Activated CD4-positive, alpha-beta T cell treated with anti-CD3 and anti-CD28 coated beads, Interleukin-2, amount 10 ng/mL, durations not matched to agents 24 days and 14 days (primary cell): ENCODE data around the gene IQCN. TPM values are rescaled to one million over a fixed set of nuclear protein-coding genes. Genes with fewer than 3 reads are reported as not detected.

Experiments
- DNase-seq: peaks from one replicate; pipeline ENCODE4 v3.0.0; 2022
- H3K27ac Mint-ChIP-seq: one replicate; pipeline ENCODE4 v1.8.0; 2022; ENCODE audit warnings: mild to moderate bottlenecking, mixed read lengths
- H3K27me3 Mint-ChIP-seq: one replicate; pipeline ENCODE4 v1.8.0; 2022; ENCODE audit warnings: mixed read lengths
- H3K36me3 Mint-ChIP-seq: one replicate; pipeline ENCODE4 v1.8.0; 2022; ENCODE audit warnings: low read depth, mild to moderate bottlenecking, mixed read lengths
- H3K4me1 Mint-ChIP-seq: one replicate; pipeline ENCODE4 v1.8.0; 2021; ENCODE audit warnings: mixed read lengths
- H3K4me3 Mint-ChIP-seq: one replicate; pipeline ENCODE4 v1.8.0; 2022; ENCODE audit warnings: mild to moderate bottlenecking, moderate library complexity, mixed read lengths
- H3K9me3 Mint-ChIP-seq: one replicate; pipeline ENCODE4 v1.8.0; 2021; ENCODE audit warnings: mixed read lengths
- intact Hi-C: fragments of 100-400 bp; cut with micrococcal nuclease; formaldehyde crosslinking; loops from one replicate; pipeline ENCODE4 v1.15.1; 2023
- total RNA-seq: library from RNA; stranded (reverse); gene quantifications from 2 replicates; pipeline ENCODE4 v1.2.3, GENCODE V29; 2022

Gene IQCN
- total RNA-seq, 1 donor from 2014 or later = 2.3 TPM

GRCh38 chr19:18257503-18258470 lies 16.5 kb downstream of the IQCN start:
- intact Hi-C loops = no loop called here

GRCh38 chr19:18254546-18255503 lies 19.4 kb downstream of the IQCN start:
- H3K9me3 Mint-ChIP-seq = no peaks in the 10 kb centered on the region
- H3K27ac Mint-ChIP-seq = no peak overlapping the region
- H3K4me1 Mint-ChIP-seq = peaks cover 7% of the 10 kb centered on the region
- DNase-seq = no peak
- H3K4me3 Mint-ChIP-seq = no peak overlapping the region
- intact Hi-C loops = no loop called here
- peaks cover 22% of the 10 kb centered on the region for H3K27me3 Mint-ChIP-seq
- H3K36me3 Mint-ChIP-seq = no peaks in the 10 kb centered on the region

More at GRCh38 chr19:18257503-18258470, 16.5 kb downstream of the IQCN start:
- no peak overlapping the region for H3K27ac Mint-ChIP-seq
- DNase-seq = no peak
- no peaks in the 10 kb centered on the region for H3K9me3 Mint-ChIP-seq
- H3K36me3 Mint-ChIP-seq = no peaks in the 10 kb centered on the region
- no peak overlapping the region for H3K4me3 Mint-ChIP-seq
- H3K27me3 Mint-ChIP-seq = peaks cover 13% of the 10 kb centered on the region
- H3K4me1 Mint-ChIP-seq = peaks cover 3% of the 10 kb centered on the region

- intact Hi-C loops = loop anchor here (2.0 kb wide), 2 partner anchors 25 to 141 kb away; no protein-coding TSS in a partner anchor
- Mint-ChIP-seq H3K9me3 (no peaks in the 10 kb centered on the region), H3K27me3 (peaks cover 22% of the 10 kb centered on the region), H3K4me3 (no peak overlapping the region), H3K27ac (no peak overlapping the region), H3K4me1 (peaks cover 7% of the 10 kb centered on the region), H3K36me3 (no peaks in the 10 kb centered on the region)
- DNase-seq = no peak
These were observed 20.5 kb downstream of the IQCN start for GRCh38 chr19:18253716-18254115.

GRCh38 chr19:18253130-18253529 lies 21.1 kb downstream of the IQCN start:
- no peaks in the 10 kb centered on the region for H3K9me3 Mint-ChIP-seq
- peaks cover 22% of the 10 kb centered on the region for H3K27me3 Mint-ChIP-seq
- no peaks in the 10 kb centered on the region for H3K36me3 Mint-ChIP-seq
- intact Hi-C loops = loop anchor here (2.0 kb wide), 2 partner anchors 24 to 140 kb away; no protein-coding TSS in a partner anchor
- no peak overlapping the region for H3K4me3 Mint-ChIP-seq
- H3K4me1 Mint-ChIP-seq = peaks cover 7% of the 10 kb centered on the region
- H3K27ac Mint-ChIP-seq = no peak overlapping the region
- no peak for DNase-seq

- no peak overlapping the region for H3K4me3 Mint-ChIP-seq
- peaks cover 7% of the 10 kb centered on the region for H3K4me1 Mint-ChIP-seq
- no peaks in the 10 kb centered on the region for H3K9me3 Mint-ChIP-seq
- H3K27me3 Mint-ChIP-seq = peaks cover 22% of the 10 kb centered on the region
- DNase-seq = no peak
- no peaks in the 10 kb centered on the region for H3K36me3 Mint-ChIP-seq
- intact Hi-C loops = loop anchor here (2.0 kb wide), 2 partner anchors 24 to 140 kb away; no protein-coding TSS in a partner anchor
- H3K27ac Mint-ChIP-seq = no peak overlapping the region
These were observed 21.9 kb downstream of the IQCN start for GRCh38 chr19:18252370-18252717.

- no peaks in the 10 kb centered on the region for H3K36me3 Mint-ChIP-seq
- no peak overlapping the region for H3K27ac Mint-ChIP-seq
- H3K27me3 Mint-ChIP-seq = peaks cover 22% of the 10 kb centered on the region
- H3K9me3 Mint-ChIP-seq = no peaks in the 10 kb centered on the region
- DNase-seq = peak; percentile 94
- H3K4me3 Mint-ChIP-seq = no peak overlapping the region
- peaks cover 7% of the 10 kb centered on the region for H3K4me1 Mint-ChIP-seq
- intact Hi-C loops = loop anchor here (1.0 to 2.0 kb wide), 4 partner anchors 23 to 139 kb away; no protein-coding TSS in a partner anchor
These were observed 22.5 kb downstream of the IQCN start for GRCh38 chr19:18251587-18252369.

- no peaks in the 10 kb centered on the region for H3K36me3 Mint-ChIP-seq
- intact Hi-C loops = no loop called here
- H3K4me3 Mint-ChIP-seq = no peak overlapping the region
These were observed 24.4 kb downstream of the IQCN start for GRCh38 chr19:18249834-18250233.

GRCh38 chr19:18245297-18245696 lies 29.0 kb downstream of the IQCN start:
- Mint-ChIP-seq H3K27me3 (no peaks in the 10 kb centered on the region), H3K27ac (no peak overlapping the region), H3K36me3 (no peaks in the 10 kb centered on the region), H3K4me3 (no peak overlapping the region), H3K9me3 (no peaks in the 10 kb centered on the region), H3K4me1 (no peaks in the 10 kb centered on the region)
- intact Hi-C loops = no loop called here
- no peak for DNase-seq

More at GRCh38 chr19:18249834-18250233, 24.4 kb downstream of the IQCN start:
- no peak overlapping the region for H3K27ac Mint-ChIP-seq
- peaks cover 18% of the 10 kb centered on the region for H3K27me3 Mint-ChIP-seq
- H3K9me3 Mint-ChIP-seq = no peaks in the 10 kb centered on the region
- DNase-seq = no peak
- H3K4me1 Mint-ChIP-seq = peaks cover 7% of the 10 kb centered on the region

- H3K36me3 Mint-ChIP-seq = no peaks in the 10 kb centered on the region
- no peaks in the 10 kb centered on the region for H3K4me1 Mint-ChIP-seq
- H3K27me3 Mint-ChIP-seq = peaks cover 5% of the 10 kb centered on the region
- no peak overlapping the region for H3K4me3 Mint-ChIP-seq
- H3K9me3 Mint-ChIP-seq = no peaks in the 10 kb centered on the region
- DNase-seq = no peak
- H3K27ac Mint-ChIP-seq = no peak overlapping the region
- intact Hi-C loops = no loop called here
These were observed 34.9 kb downstream of the IQCN start for GRCh38 chr19:18239303-18239702.

- H3K36me3 Mint-ChIP-seq = no peaks in the 10 kb centered on the region
- DNase-seq = no peak
- peaks cover 38% of the 10 kb centered on the region for H3K27me3 Mint-ChIP-seq
- intact Hi-C loops = no loop called here
- H3K27ac Mint-ChIP-seq = no peak overlapping the region
- peaks cover 4% of the 10 kb centered on the region for H3K4me1 Mint-ChIP-seq
- H3K4me3 Mint-ChIP-seq = no peak overlapping the region
- H3K9me3 Mint-ChIP-seq = peaks cover 6% of the 10 kb centered on the region
These were observed 40.1 kb downstream of the IQCN start for GRCh38 chr19:18234194-18234593.

GRCh38 chr19:18233224-18233825 lies 40.9 kb downstream of the IQCN start:
- peak; percentile 91 for DNase-seq
- Mint-ChIP-seq H3K27ac (no peak overlapping the region), H3K4me1 (peaks cover 4% of the 10 kb centered on the region), H3K27me3 (peaks cover 38% of the 10 kb centered on the region), H3K4me3 (no peak overlapping the region), H3K36me3 (no peaks in the 10 kb centered on the region), H3K9me3 (peaks cover 6% of the 10 kb centered on the region)
- intact Hi-C loops = no loop called here

GRCh38 chr19:18232540-18233223 lies 41.6 kb downstream of the IQCN start:
- peaks cover 43% of the 10 kb centered on the region for H3K27me3 Mint-ChIP-seq
- no peak overlapping the region for H3K27ac Mint-ChIP-seq
- intact Hi-C loops = no loop called here
- no peaks in the 10 kb centered on the region for H3K36me3 Mint-ChIP-seq
- no peak overlapping the region for H3K4me3 Mint-ChIP-seq
- H3K9me3 Mint-ChIP-seq = peaks cover 6% of the 10 kb centered on the region
- H3K4me1 Mint-ChIP-seq = peaks cover 4% of the 10 kb centered on the region
- DNase-seq = no peak
